ENCODE data around the gene ADCY9.

Gene ADCY9

DNA sequence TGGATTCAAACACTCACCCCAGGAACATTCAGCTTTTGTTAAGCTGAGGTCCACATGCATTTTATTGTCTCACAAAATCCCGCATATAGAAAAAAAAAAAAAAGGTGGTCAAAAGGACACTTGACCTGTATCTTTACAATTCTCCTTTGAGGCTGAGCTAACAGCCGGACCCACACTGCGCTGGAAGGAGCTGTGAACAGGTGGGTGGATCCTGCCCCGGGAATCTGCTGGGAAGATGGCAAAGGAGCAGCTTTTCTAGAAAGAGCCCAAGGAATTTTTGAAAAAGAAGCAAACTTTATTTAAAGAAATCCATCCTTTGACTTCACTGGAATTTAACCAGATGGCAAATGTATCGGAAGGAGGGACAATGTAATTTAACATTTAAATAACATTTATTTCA, 108.1 kb downstream of the ADCY9 start:
- TF ChIP-seq, protein P1, sequence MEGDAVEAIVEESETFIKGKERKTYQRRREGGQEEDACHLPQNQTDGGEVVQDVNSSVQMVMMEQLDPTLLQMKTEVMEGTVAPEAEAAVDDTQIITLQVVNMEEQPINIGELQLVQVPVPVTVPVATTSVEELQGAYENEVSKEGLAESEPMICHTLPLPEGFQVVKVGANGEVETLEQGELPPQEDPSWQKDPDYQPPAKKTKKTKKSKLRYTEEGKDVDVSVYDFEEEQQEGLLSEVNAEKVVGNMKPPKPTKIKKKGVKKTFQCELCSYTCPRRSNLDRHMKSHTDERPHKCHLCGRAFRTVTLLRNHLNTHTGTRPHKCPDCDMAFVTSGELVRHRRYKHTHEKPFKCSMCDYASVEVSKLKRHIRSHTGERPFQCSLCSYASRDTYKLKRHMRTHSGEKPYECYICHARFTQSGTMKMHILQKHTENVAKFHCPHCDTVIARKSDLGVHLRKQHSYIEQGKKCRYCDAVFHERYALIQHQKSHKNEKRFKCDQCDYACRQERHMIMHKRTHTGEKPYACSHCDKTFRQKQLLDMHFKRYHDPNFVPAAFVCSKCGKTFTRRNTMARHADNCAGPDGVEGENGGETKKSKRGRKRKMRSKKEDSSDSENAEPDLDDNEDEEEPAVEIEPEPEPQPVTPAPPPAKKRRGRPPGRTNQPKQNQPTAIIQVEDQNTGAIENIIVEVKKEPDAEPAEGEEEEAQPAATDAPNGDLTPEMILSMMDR (IDR thresholded peaks at IDR 0.05; ENCODE audit: control insufficient read depth, extremely low read depth, insufficient read depth), result no peak
- no peak for DNase-seq (ENCODE audit: low read depth)
- no peak overlapping the region for H3K4me3 ChIP-seq (ENCODE audit: low read depth, low read length)

DNA sequence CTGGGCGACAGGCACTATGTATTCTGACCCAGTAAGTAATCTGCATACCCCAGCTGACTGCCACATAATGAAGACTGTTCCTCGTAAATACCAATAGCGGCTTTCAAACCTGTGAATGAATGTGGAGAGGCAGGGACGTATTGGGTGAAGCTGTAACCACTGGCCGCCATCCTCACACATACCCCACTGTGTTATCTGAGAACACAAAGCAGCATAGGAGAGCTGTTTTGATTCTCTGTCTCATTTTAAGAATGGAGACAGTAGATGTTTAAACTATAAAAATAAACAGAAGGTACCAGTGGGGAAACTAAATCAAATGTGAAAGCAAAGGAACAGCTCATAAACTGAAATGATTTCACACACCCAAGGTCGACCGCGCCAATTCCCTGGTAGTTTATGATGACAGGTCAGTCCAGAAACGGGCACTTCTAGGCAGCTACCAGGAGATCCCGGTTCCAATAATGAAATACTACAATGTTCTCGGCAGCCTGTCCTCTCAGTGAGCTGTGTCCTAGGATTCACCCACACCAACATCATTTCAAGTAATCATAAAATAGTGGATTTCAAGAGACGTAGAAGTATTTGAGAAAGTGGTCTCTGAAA, 109.7 kb downstream of the ADCY9 start:
- TF ChIP-seq, protein P1 (IDR thresholded peaks at IDR 0.05; ENCODE audit: control insufficient read depth, extremely low read depth, insufficient read depth), result no peak
- H3K4me3 ChIP-seq (ENCODE audit: low read depth, low read length), result no peak overlapping the region
- no peak for DNase-seq (ENCODE audit: low read depth)

DNA sequence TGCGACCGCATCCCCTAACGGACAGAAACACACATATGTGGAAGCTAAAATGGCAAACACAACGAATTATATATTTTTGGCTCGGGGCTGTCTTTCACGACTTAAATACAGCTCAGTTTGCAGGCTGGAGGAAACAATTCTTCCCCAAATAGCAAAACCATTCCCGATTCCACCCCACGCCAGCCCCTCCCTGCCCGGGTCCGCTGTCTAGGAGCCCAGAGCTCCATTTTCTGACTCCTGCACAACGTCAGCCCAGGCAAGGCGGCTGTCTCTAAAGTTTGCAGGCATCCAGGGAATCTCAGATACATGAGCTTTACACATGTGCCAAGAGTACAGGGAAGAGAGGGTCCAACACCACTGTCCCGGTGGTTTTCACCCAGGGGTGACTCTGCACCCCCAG, 110.5 kb downstream of the ADCY9 start:
- TF ChIP-seq, protein P1 (IDR thresholded peaks at IDR 0.05; ENCODE audit: control insufficient read depth, extremely low read depth, insufficient read depth), result no peak
- H3K4me3 ChIP-seq (ENCODE audit: low read depth, low read length), result no peak overlapping the region
- DNase-seq (ENCODE audit: low read depth), result no peak

DNA sequence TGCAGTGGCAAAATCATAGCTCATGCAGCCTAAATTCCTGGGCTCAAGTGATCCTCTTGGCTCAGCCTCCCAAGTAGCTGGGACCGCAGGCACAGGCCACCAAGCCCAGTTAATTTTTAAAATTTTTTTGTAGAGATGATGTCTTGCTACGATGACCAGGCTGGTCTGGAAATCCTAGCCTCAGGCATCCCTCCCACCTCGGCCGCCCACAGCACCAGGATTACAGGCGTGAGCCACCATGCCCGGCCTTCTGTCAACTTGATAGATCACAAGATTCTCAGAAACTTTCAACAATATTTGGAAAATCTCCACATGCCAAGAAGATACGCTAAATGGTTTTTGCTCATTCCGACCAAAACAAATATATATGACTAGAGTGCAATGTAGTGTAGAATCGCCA, 111.0 kb downstream of the ADCY9 start:
- H3K4me3 ChIP-seq (ENCODE audit: low read depth, low read length), result no peak overlapping the region
- TF ChIP-seq, protein P1 (IDR thresholded peaks at IDR 0.05; ENCODE audit: control insufficient read depth, extremely low read depth, insufficient read depth), result no peak
- DNase-seq (ENCODE audit: low read depth), result no peak

DNA sequence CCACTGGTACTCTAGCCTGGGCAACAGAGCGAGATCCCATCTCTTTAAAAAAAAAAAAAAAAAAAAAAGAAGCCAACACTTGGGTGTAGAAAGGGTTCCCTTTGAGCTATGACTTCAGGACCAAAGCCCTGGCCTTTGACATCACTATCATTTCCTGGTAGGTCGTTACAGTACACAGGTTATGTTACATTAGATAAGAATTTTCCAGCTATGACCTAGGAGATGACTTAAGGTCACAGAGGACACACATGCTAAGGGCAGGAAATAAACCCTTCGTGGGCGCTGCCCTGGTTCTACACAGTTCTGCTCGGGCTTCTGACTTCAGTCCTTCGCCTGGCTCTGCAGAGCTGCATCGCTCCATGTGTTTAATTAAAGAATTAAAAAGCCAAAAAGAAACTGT, 112.0 kb downstream of the ADCY9 start:
- no peak for DNase-seq (ENCODE audit: low read depth)
- TF ChIP-seq, protein P1 (IDR thresholded peaks at IDR 0.05; ENCODE audit: control insufficient read depth, extremely low read depth, insufficient read depth), result no peak

DNA sequence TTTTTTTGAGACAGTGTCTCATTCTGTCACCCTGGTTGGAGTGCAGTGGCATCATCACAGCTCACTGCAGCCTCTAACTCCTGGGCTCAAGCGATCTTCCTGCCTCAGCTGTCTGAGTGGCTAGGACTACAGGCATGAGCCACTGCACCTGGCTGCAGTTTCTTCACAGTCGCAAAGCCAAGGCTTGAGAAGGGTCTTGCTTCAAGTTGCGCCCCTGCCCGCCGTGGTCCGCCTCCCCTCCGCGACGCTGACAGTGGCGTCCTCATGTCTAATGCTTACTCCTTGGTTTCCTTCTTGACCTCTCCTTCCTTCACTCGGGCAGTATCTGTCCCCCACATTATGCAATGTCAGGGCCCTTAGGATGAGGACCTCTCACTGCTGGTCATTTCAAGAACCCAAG, 112.7 kb downstream of the ADCY9 start:
- TF ChIP-seq, protein P1 (IDR thresholded peaks at IDR 0.05; ENCODE audit: control insufficient read depth, extremely low read depth, insufficient read depth), result no peak
- no peak for DNase-seq (ENCODE audit: low read depth)
- H3K4me3 ChIP-seq (ENCODE audit: low read depth, low read length), result no peak overlapping the region

More for the DNA sequence above, 112.0 kb downstream of the ADCY9 start:
- H3K4me3 ChIP-seq (ENCODE audit: low read depth, low read length), result no peak overlapping the region

DNA sequence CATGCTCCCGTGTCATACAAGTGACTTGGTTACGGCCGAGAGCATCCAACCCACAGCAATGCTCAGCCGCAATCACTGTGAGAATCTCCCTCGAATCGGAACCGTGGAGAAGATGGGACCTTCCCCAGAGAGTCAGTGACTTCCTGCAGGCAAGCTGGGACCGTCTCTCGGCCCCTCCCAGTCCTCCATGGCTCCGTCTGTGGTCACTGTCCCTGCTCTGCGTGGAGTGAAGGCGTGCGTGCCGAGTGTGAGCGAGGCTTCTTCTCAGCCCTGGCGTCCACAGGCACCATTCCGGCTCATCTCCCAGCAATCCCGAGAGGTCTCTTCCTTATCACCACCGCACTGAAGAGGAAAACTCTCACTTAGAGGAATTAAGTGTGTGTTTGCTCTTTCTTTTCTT, 113.1 kb downstream of the ADCY9 start:
- no peak overlapping the region for H3K4me3 ChIP-seq (ENCODE audit: low read depth, low read length)
- TF ChIP-seq, protein P1 (IDR thresholded peaks at IDR 0.05; ENCODE audit: control insufficient read depth, extremely low read depth, insufficient read depth), result no peak
- no peak for DNase-seq (ENCODE audit: low read depth)
